ENCODE data around the gene CYP26C1. TPM values are rescaled to one million over a fixed set of nuclear protein-coding genes. Genes with fewer than 3 reads are reported as not detected.

Gene CYP26C1
- total RNA-seq, 2 donors from 2014 or later: not detected

GRCh38 chr10:93081318-93081717 lies 20.7 kb downstream of the CYP26C1 start:
- peak; percentile 12 for DNase-seq
- H3K4me3 ChIP-seq: no peak overlapping the region

GRCh38 chr10:93081834-93082233 lies 21.2 kb downstream of the CYP26C1 start:
- Histone ChIP-seq H3K27ac (no peak overlapping the region), H3K27me3 (peaks cover 9% of the 10 kb centered on the region), H3K36me3 (no peaks in the 10 kb centered on the region), H3K9ac (ENCODE audit: low read depth in 2 of 2, low read length in 2 of 2) (no peak overlapping the region), H3K4me3 (no peak overlapping the region), H3K4me1 (no peaks in the 10 kb centered on the region), H3K9me3 (no peaks in the 10 kb centered on the region)
- peak; percentile 12 for DNase-seq
- TF ChIP-seq CTCF (IDR thresholded peaks at IDR 0.05): no peak
- intact Hi-C loops (cut with DNase I): loop anchor here (5.0 kb wide), 1 partner anchor 270 kb away; no protein-coding TSS in a partner anchor

More at GRCh38 chr10:93081318-93081717, 20.7 kb downstream of the CYP26C1 start:
- Histone ChIP-seq H3K27ac (no peak overlapping the region), H3K9ac (ENCODE audit: low read depth in 2 of 2, low read length in 2 of 2) (no peak overlapping the region), H3K9me3 (no peaks in the 10 kb centered on the region), H3K36me3 (no peaks in the 10 kb centered on the region), H3K4me1 (no peaks in the 10 kb centered on the region), H3K27me3 (peaks cover 9% of the 10 kb centered on the region)
- intact Hi-C loops (cut with DNase I): loop anchor here (5.0 kb wide), 1 partner anchor 271 kb away; no protein-coding TSS in a partner anchor
- TF ChIP-seq CTCF (IDR thresholded peaks at IDR 0.05): no peak

- no peak for TF ChIP-seq CTCF (IDR thresholded peaks at IDR 0.05)
- H3K4me1 ChIP-seq: no peaks in the 10 kb centered on the region
- H3K27me3 ChIP-seq: no peaks in the 10 kb centered on the region
- intact Hi-C loops (cut with DNase I): loop anchor here (5.0 kb wide), 1 partner anchor 268 kb away; no protein-coding TSS in a partner anchor
- no peaks in the 10 kb centered on the region for H3K36me3 ChIP-seq
- no peak overlapping the region for H3K9ac ChIP-seq (ENCODE audit: low read depth in 2 of 2, low read length in 2 of 2)
- DNase-seq: peak; percentile 3
- H3K27ac ChIP-seq: no peak overlapping the region
- no peak overlapping the region for H3K4me3 ChIP-seq
- H3K9me3 ChIP-seq: no peaks in the 10 kb centered on the region
Measured at GRCh38 chr10:93083743-93084539, 23.3 kb downstream of the CYP26C1 start.

- Histone ChIP-seq H3K27ac (no peak overlapping the region), H3K36me3 (no peaks in the 10 kb centered on the region), H3K9ac (ENCODE audit: low read depth in 2 of 2, low read length in 2 of 2) (no peak overlapping the region), H3K9me3 (no peaks in the 10 kb centered on the region), H3K4me3 (no peak overlapping the region), H3K4me1 (no peaks in the 10 kb centered on the region), H3K27me3 (no peaks in the 10 kb centered on the region)
- no peak for TF ChIP-seq CTCF (IDR thresholded peaks at IDR 0.05)
- DNase-seq: peak; percentile 6
- intact Hi-C loops (cut with DNase I): no loop called here
Measured at GRCh38 chr10:93085272-93085859, 24.8 kb downstream of the CYP26C1 start.

- Histone ChIP-seq H3K9ac (ENCODE audit: low read depth in 2 of 2, low read length in 2 of 2) (no peak overlapping the region), H3K36me3 (no peaks in the 10 kb centered on the region), H3K27ac (no peak overlapping the region), H3K9me3 (no peaks in the 10 kb centered on the region), H3K4me1 (no peaks in the 10 kb centered on the region), H3K27me3 (no peaks in the 10 kb centered on the region), H3K4me3 (no peak overlapping the region)
- intact Hi-C loops (cut with DNase I): no loop called here
- no peak for TF ChIP-seq CTCF (IDR thresholded peaks at IDR 0.05)
- DNase-seq: peak; percentile 3
Measured at GRCh38 chr10:93086289-93086688, 25.7 kb downstream of the CYP26C1 start.

Data from colonic mucosa (tissue), 4 donors.